Measurements from ENCODE around the gene DEDD2. TPM values are rescaled to one million over a fixed set of nuclear protein-coding genes. Genes with fewer than 3 reads are reported as not detected.

The DEDD2 gene
- total RNA-seq, 1 donor from 2014 or later, result 21.3 TPM

- Mint-ChIP-seq H3K27me3 (ENCODE audit: low read depth) (peaks cover 90% of the 10 kb centered on the region), H3K27ac (no peak overlapping the region), H3K4me1 (no peaks in the 10 kb centered on the region), H3K4me3 (no peak overlapping the region), H3K36me3 (no peaks in the 10 kb centered on the region), H3K9me3 (no peaks in the 10 kb centered on the region)
- TF ChIP-seq CTCF (IDR thresholded peaks at IDR 0.05; ENCODE audit: unreplicated experiment), result no peak
- no peak for DNase-seq (ENCODE audit: low spot score in 2 of 2, unreplicated experiment in 2 of 2)
These were observed 47.7 kb downstream of the DEDD2 start for GRCh38 chr19:42169486-42170413.

GRCh38 chr19:42168206-42168605 is 49.3 kb downstream of the DEDD2 start:
- no peaks in the 10 kb centered on the region for H3K9me3 Mint-ChIP-seq
- peaks cover 87% of the 10 kb centered on the region for H3K27me3 Mint-ChIP-seq (ENCODE audit: low read depth)
- no peaks in the 10 kb centered on the region for H3K4me1 Mint-ChIP-seq
- no peak overlapping the region for H3K4me3 Mint-ChIP-seq
- H3K27ac Mint-ChIP-seq, result no peak overlapping the region
- no peaks in the 10 kb centered on the region for H3K36me3 Mint-ChIP-seq
- no peak for DNase-seq (ENCODE audit: low spot score in 2 of 2, unreplicated experiment in 2 of 2)
- no peak for TF ChIP-seq CTCF (IDR thresholded peaks at IDR 0.05; ENCODE audit: unreplicated experiment)

GRCh38 chr19:42166316-42166715 is 51.2 kb downstream of the DEDD2 start:
- Mint-ChIP-seq H3K4me1 (no peaks in the 10 kb centered on the region), H3K36me3 (no peaks in the 10 kb centered on the region), H3K4me3 (no peak overlapping the region), H3K27me3 (ENCODE audit: low read depth) (peaks cover 88% of the 10 kb centered on the region), H3K27ac (no peak overlapping the region), H3K9me3 (no peaks in the 10 kb centered on the region)
- no peak for TF ChIP-seq CTCF (IDR thresholded peaks at IDR 0.05; ENCODE audit: unreplicated experiment)
- DNase-seq (ENCODE audit: low spot score in 2 of 2, unreplicated experiment in 2 of 2), result no peak

GRCh38 chr19:42165146-42165545 is 52.3 kb downstream of the DEDD2 start:
- Mint-ChIP-seq H3K27ac (no peak overlapping the region), H3K4me1 (no peaks in the 10 kb centered on the region), H3K36me3 (no peaks in the 10 kb centered on the region), H3K27me3 (ENCODE audit: low read depth) (peaks cover 93% of the 10 kb centered on the region), H3K9me3 (no peaks in the 10 kb centered on the region), H3K4me3 (no peak overlapping the region)
- no peak for TF ChIP-seq CTCF (IDR thresholded peaks at IDR 0.05; ENCODE audit: unreplicated experiment)
- no peak for DNase-seq (ENCODE audit: low spot score in 2 of 2, unreplicated experiment in 2 of 2)

- Mint-ChIP-seq H3K27me3 (ENCODE audit: low read depth) (peaks cover 95% of the 10 kb centered on the region), H3K9me3 (no peaks in the 10 kb centered on the region), H3K4me3 (no peak overlapping the region), H3K4me1 (no peaks in the 10 kb centered on the region), H3K36me3 (no peaks in the 10 kb centered on the region), H3K27ac (no peak overlapping the region)
- TF ChIP-seq CTCF (IDR thresholded peaks at IDR 0.05; ENCODE audit: unreplicated experiment), result no peak
- DNase-seq (ENCODE audit: low spot score in 2 of 2, unreplicated experiment in 2 of 2), result no peak
These were observed 55.7 kb downstream of the DEDD2 start for GRCh38 chr19:42161616-42162263.

Measured in mesothelial cell of epicardium (in vitro differentiated cells).